Fibroblast of skin of left quadriceps (primary cell): ENCODE data around the gene NUB1.

ENCODE experiments used
- DNase-seq, 2 experiments: peaks; one replicate each; pipeline ENCODE4 v3.0.0-alpha.2; 2013; ENCODE audit warnings: low read depth in 2 of 2

Gene NUB1

GRCh38 chr7:151313857-151314256 is 27.8 kb upstream of the NUB1 start:
- DNase-seq: no peak

- no peak for DNase-seq
These were observed 27.2 kb upstream of the NUB1 start for GRCh38 chr7:151314401-151314800.

DNA sequence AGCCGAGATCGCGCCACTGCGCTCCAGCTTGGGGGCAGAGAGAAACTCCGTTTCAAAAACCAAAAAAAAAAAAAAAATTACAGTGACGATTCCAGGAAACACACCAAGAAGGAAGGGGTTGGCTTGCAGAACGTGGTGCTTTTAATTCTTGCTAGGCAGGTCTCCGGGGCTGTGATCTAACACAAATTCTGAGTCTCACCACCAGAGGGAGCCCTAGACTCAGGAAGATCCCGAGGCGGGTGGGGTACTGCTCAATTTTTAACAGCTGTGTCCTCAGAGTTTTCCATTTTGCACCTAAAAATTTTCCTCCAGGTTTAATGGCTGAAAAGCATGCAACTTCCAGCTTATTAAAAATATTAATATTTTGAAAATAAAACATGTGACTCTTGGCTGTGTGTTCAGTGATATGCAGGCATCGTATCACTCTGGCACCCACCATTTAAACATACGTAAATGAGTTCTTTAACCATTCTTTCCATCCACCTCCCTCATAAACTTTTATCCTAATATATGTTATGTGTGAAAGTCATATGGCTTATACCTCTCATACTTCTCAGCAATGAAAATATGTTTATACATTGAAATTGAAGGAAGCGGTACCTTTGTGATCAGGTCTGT is 26.5 kb upstream of the NUB1 start:
- peak; percentile 23 to 25 for DNase-seq

DNA sequence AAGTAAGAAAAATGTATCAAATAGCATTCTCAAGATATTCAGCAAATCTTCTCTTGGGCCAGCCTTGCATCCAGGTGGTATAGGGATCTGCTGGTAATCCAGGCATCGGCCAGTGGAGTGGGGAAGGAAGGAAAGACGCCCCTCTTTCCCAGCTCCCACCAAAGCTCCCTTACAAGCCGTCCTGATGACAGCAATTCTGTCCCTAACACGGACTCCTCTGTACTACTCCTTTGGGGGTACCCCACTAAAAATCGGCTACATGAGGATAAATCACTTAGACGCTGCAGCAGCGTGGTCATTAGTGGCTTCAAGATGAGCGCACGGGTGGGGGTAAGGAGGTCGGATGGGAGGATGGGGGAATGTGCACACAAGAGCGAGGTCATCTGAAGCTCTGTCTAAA is 24.7 kb upstream of the NUB1 start:
- no peak for DNase-seq

DNA sequence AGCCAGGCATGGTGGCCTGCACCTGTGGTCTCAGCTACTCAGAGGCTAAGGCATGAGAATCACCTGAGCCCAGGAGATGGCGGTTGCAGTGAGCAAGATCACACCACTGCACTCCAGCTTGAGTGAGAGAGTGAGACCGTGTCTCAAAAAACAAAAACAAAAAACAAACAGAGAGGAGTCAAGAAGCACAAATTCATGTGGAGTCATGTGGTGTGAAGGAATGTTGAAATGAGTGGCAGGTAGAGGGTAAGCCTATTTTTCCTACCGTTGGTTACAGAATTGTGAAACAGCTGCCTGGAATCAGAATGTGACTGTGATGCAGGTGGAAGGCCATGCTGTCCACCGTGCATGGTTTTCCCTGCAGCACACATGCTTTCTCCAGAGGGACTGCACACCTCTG is 23.7 kb upstream of the NUB1 start:
- no peak for DNase-seq

DNA sequence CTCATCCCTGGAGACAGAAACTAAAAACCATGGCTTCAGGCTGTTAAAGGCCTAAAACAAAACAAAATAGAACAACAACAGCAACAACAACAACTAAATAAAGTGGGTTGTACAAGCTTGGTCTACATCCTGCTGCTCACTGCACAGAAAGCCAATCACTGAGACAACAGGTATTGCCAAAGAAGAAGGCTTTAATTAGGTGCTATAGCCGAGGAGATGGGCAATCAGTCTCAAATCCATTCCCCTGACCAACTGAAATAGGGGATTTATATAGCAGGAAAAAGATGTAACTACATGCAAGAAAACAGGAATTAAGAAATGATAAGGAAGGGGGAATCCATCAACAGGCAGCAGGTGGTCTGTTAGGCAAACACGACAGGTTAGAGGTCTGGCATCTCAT is 22.4 kb upstream of the NUB1 start:
- no peak for DNase-seq

GRCh38 chr7:151320263-151320845 is 21.3 kb upstream of the NUB1 start:
- DNase-seq: no peak

- DNase-seq: no peak
These were observed 20.3 kb upstream of the NUB1 start for GRCh38 chr7:151321341-151321740.

GRCh38 chr7:151322906-151323305 is 18.7 kb upstream of the NUB1 start:
- DNase-seq: no peak

- no peak for DNase-seq
These were observed 14.6 kb upstream of the NUB1 start for GRCh38 chr7:151327022-151327421.

GRCh38 chr7:151327659-151328058 is 14.0 kb upstream of the NUB1 start:
- DNase-seq: no peak

GRCh38 chr7:151330181-151330580 is 11.4 kb upstream of the NUB1 start:
- DNase-seq: no peak

DNA sequence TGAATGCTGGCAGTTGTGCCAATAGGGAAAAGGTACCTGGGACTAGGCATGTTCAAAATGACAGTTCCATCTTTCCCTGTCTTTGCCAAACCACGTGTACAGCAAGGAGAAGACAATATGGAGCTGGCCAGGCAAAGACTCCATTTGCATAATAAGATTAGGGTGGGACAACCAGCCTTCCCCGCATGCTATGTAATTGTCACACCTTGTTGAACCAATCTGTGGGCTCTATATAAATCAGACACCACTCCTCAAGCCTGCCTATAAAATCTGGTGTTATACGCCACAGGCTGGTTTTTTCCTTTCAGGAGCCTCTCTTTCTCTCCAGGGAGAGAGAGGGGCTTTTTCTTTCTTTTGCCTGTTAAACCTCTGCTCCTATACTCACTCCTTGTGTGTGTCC is 11.0 kb upstream of the NUB1 start:
- DNase-seq: no peak

- DNase-seq: no peak
These were observed 7.0 kb upstream of the NUB1 start for GRCh38 chr7:151334628-151335027.

GRCh38 chr7:151336027-151336708 is 5.4 kb upstream of the NUB1 start:
- no peak for DNase-seq

- no peak for DNase-seq
These were observed 4.3 kb upstream of the NUB1 start for GRCh38 chr7:151337346-151337745.

GRCh38 chr7:151338809-151339208 is 2.8 kb upstream of the NUB1 start:
- no peak for DNase-seq

GRCh38 chr7:151339651-151340382 is 1.8 kb upstream of the NUB1 start:
- DNase-seq: no peak

GRCh38 chr7:151340794-151341356 is 737 bp upstream of the NUB1 start:
- DNase-seq: no peak

- DNase-seq: no peak
These were observed 562 bp downstream of the NUB1 start for GRCh38 chr7:151342102-151342646.

- no peak for DNase-seq
These were observed 1.2 kb downstream of the NUB1 start for GRCh38 chr7:151342811-151343210.

DNA sequence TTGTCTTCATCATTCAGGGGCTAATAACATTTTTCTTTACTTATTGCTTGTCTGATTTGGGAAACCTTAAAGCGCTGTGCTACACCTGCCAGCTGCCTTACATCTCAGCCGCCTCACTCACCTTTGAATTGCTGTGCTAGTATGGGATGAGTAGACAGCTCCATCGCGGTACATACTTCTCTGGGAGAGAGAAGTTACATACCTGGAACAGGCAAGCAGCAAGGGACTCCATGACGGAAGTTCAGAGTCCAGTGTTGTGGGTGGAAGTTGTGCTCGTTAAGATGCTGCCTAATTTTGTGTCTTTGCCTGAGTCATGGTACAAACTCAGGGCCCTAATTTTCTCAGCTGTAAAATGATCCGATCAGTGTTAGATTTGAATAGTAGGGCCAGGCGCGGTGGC is 1.9 kb downstream of the NUB1 start:
- DNase-seq: no peak
